WTC11 (cell line): ENCODE data around the gene RSBN1L. TPM values are rescaled to one million over a fixed set of nuclear protein-coding genes. Genes with fewer than 3 reads are reported as not detected.
A peak's percentile ranks its signal among the peaks of the same experiment; 100 is the strongest.

Experiments used
- ATAC-seq: fragments of 200-7000 bp; cut with Tn5 transposase; 2 replicates; pipeline ENCODE4 v1.10.0; 2021; ENCODE audit warnings: mild to moderate bottlenecking, moderate library complexity
- CTCF ChIA-PET: fragments of 300-600 bp; sonication (Branson Sonifier 250); formaldehyde crosslinking; loops from one replicate; lab custom pipeline; 2021; ENCODE audit warnings: antibody characterized with exemption; lab: Charles Lee
- POLR2A ChIA-PET: fragments of 350-600 bp; sonication (Branson Sonifier 250); formaldehyde crosslinking; loops from one replicate; lab custom pipeline; 2021; ENCODE audit warnings: antibody characterized with exemption; lab: Charles Lee
- DNase-seq: peaks from one replicate; pipeline ENCODE4 v3.0.0; 2021; ENCODE audit warnings: low spot score
- H3K27ac Mint-ChIP-seq: 2 replicates; pipeline ENCODE4 v1.8.0; 2021; ENCODE audit warnings: mixed read lengths
- H3K27me3 Mint-ChIP-seq: 2 replicates; pipeline ENCODE4 v1.8.0; 2021; ENCODE audit warnings: low read depth, mild to moderate bottlenecking, moderate library complexity, mixed read lengths
- H3K36me3 Mint-ChIP-seq: 2 replicates; pipeline ENCODE4 v1.8.0; 2021; ENCODE audit warnings: mixed read lengths
- H3K4me1 Mint-ChIP-seq: 2 replicates; pipeline ENCODE4 v1.8.0; 2022; ENCODE audit warnings: mixed read lengths
- H3K4me3 Mint-ChIP-seq: 2 replicates; pipeline ENCODE4 v1.8.0; 2021; ENCODE audit warnings: mild to moderate bottlenecking, moderate library complexity, mixed read lengths
- H3K9me3 Mint-ChIP-seq: 2 replicates; pipeline ENCODE4 v1.8.0; 2021; ENCODE audit warnings: mixed read lengths
- ARID4B ChIP-seq: sonication (generic); formaldehyde crosslinking; IDR thresholded peaks from 2 replicates; pipeline ENCODE4 v1.8.0; 2023; ENCODE audit warnings: missing genetic modification reagents, mild to moderate bottlenecking, borderline replicate concordance
- ATF6 ChIP-seq: sonication (generic); formaldehyde crosslinking; IDR thresholded peaks from 2 replicates; pipeline ENCODE4 v1.8.1; 2023; ENCODE audit warnings: mild to moderate bottlenecking, missing genetic modification reagents
- CBFB ChIP-seq: sonication (generic); formaldehyde crosslinking; IDR thresholded peaks from 2 replicates; pipeline ENCODE4 v1.8.1; 2022; ENCODE audit warnings: mild to moderate bottlenecking, low read depth, missing genetic modification reagents
- ELF4 ChIP-seq: sonication (generic); formaldehyde crosslinking; IDR thresholded peaks from 2 replicates; pipeline ENCODE4 v1.8.1; 2022; ENCODE audit warnings: low read depth, mild to moderate bottlenecking, moderate library complexity, missing genetic modification reagents
- ESRRA ChIP-seq: sonication (generic); formaldehyde crosslinking; IDR thresholded peaks from 2 replicates; pipeline ENCODE4 v1.8.1; 2022; ENCODE audit warnings: mild to moderate bottlenecking, missing genetic modification reagents, borderline replicate concordance
- FOXK1 ChIP-seq: sonication (generic); formaldehyde crosslinking; IDR thresholded peaks from 2 replicates; pipeline ENCODE4 v1.8.0; 2022; ENCODE audit warnings: mild to moderate bottlenecking, moderate library complexity, missing genetic modification reagents
- GABPB1 ChIP-seq: sonication (generic); formaldehyde crosslinking; IDR thresholded peaks from 2 replicates; pipeline ENCODE4 v1.8.1; 2023; ENCODE audit warnings: mild to moderate bottlenecking, missing genetic modification reagents
- IRF2 ChIP-seq: sonication (generic); formaldehyde crosslinking; IDR thresholded peaks from 2 replicates; pipeline ENCODE4 v1.8.0; 2022; ENCODE audit warnings: low read depth, missing genetic modification reagents, borderline replicate concordance
- JUN ChIP-seq: sonication (generic); formaldehyde crosslinking; IDR thresholded peaks from 2 replicates; pipeline ENCODE4 v1.8.0; 2023; ENCODE audit warnings: mild to moderate bottlenecking, missing genetic modification reagents
- NFE2L1 ChIP-seq: sonication (generic); formaldehyde crosslinking; IDR thresholded peaks from 2 replicates; pipeline ENCODE4 v1.8.1; 2023; ENCODE audit warnings: missing genetic modification reagents
- NFYB ChIP-seq: sonication (generic); formaldehyde crosslinking; conservative IDR thresholded peaks from 2 replicates; pipeline ENCODE4 v1.8.0; 2022; ENCODE audit warnings: low read depth, missing genetic modification reagents
- NR1H2 ChIP-seq: sonication (generic); formaldehyde crosslinking; IDR thresholded peaks from 2 replicates; pipeline ENCODE4 v1.9.0; 2021; ENCODE audit warnings: mild to moderate bottlenecking, moderate library complexity, missing genetic modification reagents
- NR3C1 ChIP-seq: sonication (generic); formaldehyde crosslinking; conservative IDR thresholded peaks from 2 replicates; pipeline ENCODE4 v1.8.1; 2023; ENCODE audit warnings: low read depth, mild to moderate bottlenecking, missing genetic modification reagents
- PRRX2 ChIP-seq: fragments of 250-450 bp; sonication (Bioruptor Pico); IDR thresholded peaks from 2 replicates; pipeline ENCODE4 v1.8.0; 2021; ENCODE audit warnings: mild to moderate bottlenecking
- RELA ChIP-seq: sonication (generic); formaldehyde crosslinking; IDR thresholded peaks from 2 replicates; pipeline ENCODE4 v1.8.1; 2022; ENCODE audit warnings: missing genetic modification reagents, mild to moderate bottlenecking, borderline replicate concordance
- TEAD1 ChIP-seq: sonication (generic); formaldehyde crosslinking; IDR thresholded peaks from 2 replicates; pipeline ENCODE4 v1.8.0; 2022; ENCODE audit warnings: mild to moderate bottlenecking, missing genetic modification reagents
- TP53 ChIP-seq: sonication (generic); formaldehyde crosslinking; IDR thresholded peaks from 2 replicates; pipeline ENCODE4 v1.8.1; 2023; ENCODE audit warnings: mild to moderate bottlenecking, missing genetic modification reagents
- USF1 ChIP-seq: sonication (generic); formaldehyde crosslinking; IDR thresholded peaks from 2 replicates; pipeline ENCODE4 v1.8.0; 2022; ENCODE audit warnings: mild to moderate bottlenecking, missing genetic modification reagents
- ZNF219 ChIP-seq: sonication (generic); formaldehyde crosslinking; IDR thresholded peaks from 2 replicates; pipeline ENCODE4 v1.8.0; 2023; ENCODE audit warnings: missing genetic modification reagents, mild to moderate bottlenecking, borderline replicate concordance
- ZNF317 ChIP-seq: sonication (generic); formaldehyde crosslinking; IDR thresholded peaks from 2 replicates; pipeline ENCODE4 v1.8.1; 2023; ENCODE audit warnings: low read depth, mild to moderate bottlenecking, moderate library complexity, missing genetic modification reagents, borderline replicate concordance
- ZNF423 ChIP-seq: fragments of 250-450 bp; sonication (Bioruptor Pico); IDR thresholded peaks from 2 replicates; pipeline ENCODE4 v2.1.2; 2022; ENCODE audit warnings: mild to moderate bottlenecking, moderate library complexity
- total RNA-seq: library from RNA; stranded (reverse); gene quantifications from 3 replicates; pipeline ENCODE4 v1.2.3, GENCODE V29; 2021
- TF ChIP-seq, protein P1 (sequence below): sonication (generic); formaldehyde crosslinking; IDR thresholded peaks from 2 replicates; pipeline ENCODE4 v1.8.0; 2023; ENCODE audit warnings: missing genetic modification reagents

Gene RSBN1L
- total RNA-seq, 1 experiment from 2014 or later, result 16.8 TPM

GRCh38 chr7:77653572-77653971 lies 42.7 kb upstream of the RSBN1L start:
- Mint-ChIP-seq H3K4me3 (no peak overlapping the region), H3K36me3 (peaks cover 22% of the 10 kb centered on the region), H3K27me3 (no peaks in the 10 kb centered on the region), H3K4me1 (0 out of 2 replicates have a peak, but pooled peaks cover 3% of the 10 kb centered on the region), H3K9me3 (no peaks in the 10 kb centered on the region), H3K27ac (no peak overlapping the region)
- ChIA-PET CTCF (interaction anchor here (0.7 to 1.2 kb wide), 2 partner anchors 43 to 231 kb away, joined by 3 to 4 read pairs; partner anchors contain the start of gene RSBN1L), POLR2A (no interaction called here)
- TF ChIP-seq, protein P1, sequence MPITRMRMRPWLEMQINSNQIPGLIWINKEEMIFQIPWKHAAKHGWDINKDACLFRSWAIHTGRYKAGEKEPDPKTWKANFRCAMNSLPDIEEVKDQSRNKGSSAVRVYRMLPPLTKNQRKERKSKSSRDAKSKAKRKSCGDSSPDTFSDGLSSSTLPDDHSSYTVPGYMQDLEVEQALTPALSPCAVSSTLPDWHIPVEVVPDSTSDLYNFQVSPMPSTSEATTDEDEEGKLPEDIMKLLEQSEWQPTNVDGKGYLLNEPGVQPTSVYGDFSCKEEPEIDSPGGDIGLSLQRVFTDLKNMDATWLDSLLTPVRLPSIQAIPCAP (CRISPR knock-in tag), result no peak
- TF ChIP-seq TP53 (CRISPR knock-in tag) (no peak), NFE2L1 (no peak), ATF6 (CRISPR knock-in tag) (no peak), ZNF219 (CRISPR knock-in tag) (no peak)
- no peak for DNase-seq
- no peak for ATAC-seq

- no peaks in the 10 kb centered on the region for H3K27me3 Mint-ChIP-seq
- no peaks in the 10 kb centered on the region for H3K4me1 Mint-ChIP-seq
- POLR2A ChIA-PET, result no interaction called here
- no peak for ATAC-seq
- no peaks in the 10 kb centered on the region for H3K9me3 Mint-ChIP-seq
- no peak overlapping the region for H3K27ac Mint-ChIP-seq
- peaks cover 24% of the 10 kb centered on the region for H3K36me3 Mint-ChIP-seq
- no peak overlapping the region for H3K4me3 Mint-ChIP-seq
- CTCF ChIA-PET, result no interaction called here
- DNase-seq, result no peak
- TF ChIP-seq USF1 (CRISPR knock-in tag), result no peak
- TF ChIP-seq JUN (CRISPR knock-in tag), result no peak
- no peak for TF ChIP-seq FOXK1 (CRISPR knock-in tag)
- no peak for TF ChIP-seq RELA (CRISPR knock-in tag)
- no peak for TF ChIP-seq IRF2
- TF ChIP-seq CBFB (CRISPR knock-in tag), result no peak
- TF ChIP-seq, all 79 proteins: peak for 0
Observed at GRCh38 chr7:77655356-77655755, 40.9 kb upstream of the RSBN1L start.

GRCh38 chr7:77655836-77656455 lies 40.3 kb upstream of the RSBN1L start:
- DNase-seq (no peak), ATAC-seq (no peak)
- H3K4me3 Mint-ChIP-seq, result no peak overlapping the region
- H3K4me1 Mint-ChIP-seq, result no peaks in the 10 kb centered on the region
- H3K27ac Mint-ChIP-seq, result no peak overlapping the region
- H3K9me3 Mint-ChIP-seq, result no peaks in the 10 kb centered on the region
- POLR2A ChIA-PET, result no interaction called here
- CTCF ChIA-PET, result no interaction called here
- TF ChIP-seq JUN (CRISPR knock-in tag) (no peak), NR3C1 (no peak), GABPB1 (CRISPR knock-in tag) (no peak), NFYB (CRISPR knock-in tag) (no peak), PRRX2 (CRISPR knock-in tag) (no peak)
- H3K36me3 Mint-ChIP-seq, result peaks cover 24% of the 10 kb centered on the region
- no peaks in the 10 kb centered on the region for H3K27me3 Mint-ChIP-seq

DNA sequence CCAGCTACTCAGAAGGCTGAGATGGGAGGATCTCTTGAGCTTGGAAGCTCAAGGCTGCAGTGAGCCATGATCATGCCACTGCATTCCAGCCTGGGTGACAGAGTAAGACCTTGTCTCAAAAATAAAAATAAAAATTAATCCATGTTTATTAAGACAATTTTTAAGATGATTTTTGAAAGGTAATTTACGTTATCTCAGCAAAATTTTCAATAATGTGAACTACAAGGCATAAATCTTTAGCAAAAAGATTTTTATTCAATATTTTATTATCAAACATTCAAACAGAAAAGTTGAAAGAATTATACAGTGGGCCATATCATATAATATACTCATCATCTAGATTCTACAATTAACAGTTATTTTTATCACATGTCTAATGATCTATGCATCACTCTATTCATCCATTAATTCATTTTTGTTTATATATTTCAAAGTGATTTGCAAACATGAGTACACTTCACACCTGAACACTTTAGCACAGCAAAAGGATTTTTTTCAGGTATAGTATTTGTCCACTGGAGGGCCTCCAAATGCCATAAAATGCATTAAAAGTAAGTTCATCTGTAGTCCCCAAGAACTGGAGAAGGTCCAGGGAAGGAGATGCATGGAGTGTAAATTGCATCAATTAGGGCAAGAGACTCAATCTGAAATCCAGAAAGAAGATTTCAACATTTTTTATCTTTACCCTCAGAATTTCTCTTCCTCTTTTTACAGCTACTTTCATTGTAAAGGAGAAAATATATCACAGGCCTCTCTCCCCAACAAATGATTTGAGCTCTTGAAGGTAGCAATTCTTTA lies 38.6 kb upstream of the RSBN1L start:
- Mint-ChIP-seq H3K4me3 (no peak overlapping the region), H3K27ac (no peak overlapping the region), H3K9me3 (no peaks in the 10 kb centered on the region), H3K36me3 (peaks cover 21% of the 10 kb centered on the region), H3K4me1 (no peaks in the 10 kb centered on the region), H3K27me3 (no peaks in the 10 kb centered on the region)
- ATAC-seq, result peak; percentile 50
- CTCF ChIA-PET, result interaction anchor here (0.6 to 1.3 kb wide), 4 partner anchors 8 to 141 kb away, joined by 3 to 5 read pairs (median 3); partner anchors contain the start of genes PHTF2 and TMEM60
- no peak for DNase-seq
- POLR2A ChIA-PET, result no interaction called here
- TF ChIP-seq ELF4 (CRISPR knock-in tag), result no peak
- no peak for TF ChIP-seq ZNF317 (CRISPR knock-in tag)
- TF ChIP-seq ZNF423 (CRISPR knock-in tag), result no peak
- TF ChIP-seq ARID4B (CRISPR knock-in tag), result no peak
- TF ChIP-seq NR1H2, result no peak
- TF ChIP-seq ESRRA, result no peak
- TF ChIP-seq TEAD1 (CRISPR knock-in tag), result no peak
